A375 (cell line): ENCODE data around the gene PAFAH1B2. TPM values are rescaled to one million over a fixed set of nuclear protein-coding genes. Genes with fewer than 3 reads are reported as not detected.

Experiments used
- total RNA-seq: library from RNA; depleted of rRNA; stranded (reverse); fragments of >200 nt; shearing (Covaris generic); gene quantifications from 2 replicates; pipeline ENCODE4 v1.2.3, GENCODE V29; 2014; rRNA removed

Gene PAFAH1B2, protein sequence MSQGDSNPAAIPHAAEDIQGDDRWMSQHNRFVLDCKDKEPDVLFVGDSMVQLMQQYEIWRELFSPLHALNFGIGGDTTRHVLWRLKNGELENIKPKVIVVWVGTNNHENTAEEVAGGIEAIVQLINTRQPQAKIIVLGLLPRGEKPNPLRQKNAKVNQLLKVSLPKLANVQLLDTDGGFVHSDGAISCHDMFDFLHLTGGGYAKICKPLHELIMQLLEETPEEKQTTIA
- 80.2 and 112 TPM in 2 replicates for total RNA-seq

GRCh38 chr11:117143871-117144476 is at the start of gene PAFAH1B2:
PAFAH1B2 (plus strand) TSS chr11:117144287; CDS start chr11:117152448, 8,161 bp downstream.

DNA sequence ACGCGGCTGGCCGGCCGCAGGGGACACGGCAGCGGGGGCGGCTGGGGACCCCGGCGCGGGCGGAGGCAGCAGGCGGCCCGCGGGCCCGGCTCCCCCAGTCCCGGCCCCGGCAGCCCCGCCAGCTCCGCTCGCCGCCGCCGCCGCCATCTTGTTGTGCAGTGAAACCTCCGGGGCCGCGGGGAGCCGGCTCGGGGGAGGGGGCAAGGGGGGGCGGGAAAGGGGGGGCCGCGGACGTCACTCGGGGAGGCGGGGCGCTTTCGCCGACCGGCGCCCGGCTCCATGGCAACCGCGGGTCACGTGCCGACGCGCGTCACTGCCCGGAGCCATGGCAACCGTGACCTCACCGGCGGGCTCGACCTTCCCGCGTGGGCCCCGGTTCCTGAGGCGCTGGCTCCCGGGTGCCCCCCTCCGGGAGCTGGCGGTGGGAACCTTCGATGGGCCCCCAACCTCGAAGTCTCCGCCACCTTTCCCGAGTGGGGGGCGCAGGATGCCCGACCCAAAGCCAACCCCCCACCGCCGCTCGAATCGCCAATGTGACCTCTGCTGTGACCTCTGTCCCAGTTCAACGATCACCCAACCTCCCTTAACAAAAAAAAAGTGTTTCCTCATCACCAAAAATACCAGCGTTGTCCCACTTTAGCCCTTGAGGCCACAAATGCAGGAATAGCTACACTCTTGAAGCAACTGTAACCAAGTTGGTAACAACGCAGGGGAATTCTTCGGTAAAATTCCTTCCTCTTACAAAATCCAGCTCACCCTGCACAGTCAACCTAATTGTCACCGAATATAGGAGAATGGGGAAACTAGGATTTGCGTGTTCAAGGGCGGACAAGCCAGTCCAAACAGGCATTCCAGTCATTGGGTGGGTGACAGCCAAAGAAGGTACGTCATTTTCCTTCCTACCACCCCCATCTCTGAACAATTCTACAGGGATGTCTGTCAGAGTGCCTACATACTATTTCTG is 45.5 kb upstream of the PAFAH1B2 start, which contains the start of gene SIK3:
Gene SIK3, minus strand, starts transcription at position 160 of the 964 bp plus-strand sequence. Its CDS starts 13 bp downstream, at position 147.

GRCh38 chr11:117178210-117179034 is 34.3 kb downstream of the PAFAH1B2 start, which contains the start of gene SIDT2:
SIDT2 (plus strand) TSS chr11:117178743; CDS start chr11:117179264, 521 bp downstream.

DNA sequence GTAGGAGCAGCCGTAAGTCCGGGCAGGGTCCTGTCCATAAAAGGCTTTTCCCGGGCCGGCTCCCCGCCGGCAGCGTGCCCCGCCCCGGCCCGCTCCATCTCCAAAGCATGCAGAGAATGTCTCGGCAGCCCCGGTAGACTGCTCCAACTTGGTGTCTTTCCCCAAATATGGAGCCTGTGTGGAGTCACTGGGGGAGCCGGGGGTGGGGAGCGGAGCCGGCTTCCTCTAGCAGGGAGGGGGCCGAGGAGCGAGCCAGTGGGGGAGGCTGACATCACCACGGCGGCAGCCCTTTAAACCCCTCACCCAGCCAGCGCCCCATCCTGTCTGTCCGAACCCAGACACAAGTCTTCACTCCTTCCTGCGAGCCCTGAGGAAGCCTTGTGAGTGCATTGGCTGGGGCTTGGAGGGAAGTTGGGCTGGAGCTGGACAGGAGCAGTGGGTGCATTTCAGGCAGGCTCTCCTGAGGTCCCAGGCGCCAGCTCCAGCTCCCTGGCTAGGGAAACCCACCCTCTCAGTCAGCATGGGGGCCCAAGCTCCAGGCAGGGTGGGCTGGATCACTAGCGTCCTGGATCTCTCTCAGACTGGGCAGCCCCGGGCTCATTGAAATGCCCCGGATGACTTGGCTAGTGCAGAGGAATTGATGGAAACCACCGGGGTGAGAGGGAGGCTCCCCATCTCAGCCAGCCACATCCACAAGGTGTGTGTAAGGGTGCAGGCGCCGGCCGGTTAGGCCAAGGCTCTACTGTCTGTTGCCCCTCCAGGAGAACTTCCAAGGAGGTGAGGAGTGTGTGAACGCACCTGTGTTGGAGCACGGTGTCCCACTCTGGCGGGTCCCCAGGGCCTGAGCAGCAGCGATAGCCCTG is 55.2 kb downstream of the PAFAH1B2 start, which contains the start of gene TAGLN:
Gene TAGLN, plus strand, starts transcription at position 318 of the 863 bp plus-strand sequence. CDS start 3,644 bp downstream, outside the sequence.

Other genes starting within 250 kb of the PAFAH1B2 start
- 12.2 and 13.6 TPM in 2 replicates for gene SIK3, start 45.9 kb upstream of the PAFAH1B2 start, total RNA-seq
- 13.7 and 21.2 TPM in 2 replicates for gene SIDT2, start 34.5 kb downstream of the PAFAH1B2 start, total RNA-seq
- gene TAGLN, start 55.1 kb downstream of the PAFAH1B2 start, total RNA-seq = 4.1 and 7.0 TPM in 2 replicates
- gene PCSK7, start 87.8 kb downstream of the PAFAH1B2 start, total RNA-seq = 41.5 and 46.0 TPM in 2 replicates
- 10.9 and 12.3 TPM in 2 replicates for gene RNF214, start 88.4 kb downstream of the PAFAH1B2 start, total RNA-seq
- 3.3 and 4.1 TPM in 2 replicates for gene BACE1-AS, start 147.1 kb downstream of the PAFAH1B2 start, total RNA-seq
- 17.3 and 25.3 TPM in 2 replicates for gene BACE1, start 172.0 kb downstream of the PAFAH1B2 start, total RNA-seq
- 57.0 and 66.1 TPM in 2 replicates for gene CEP164, start 183.6 kb downstream of the PAFAH1B2 start, total RNA-seq